GM19395 (cell line): ENCODE data around the gene OLFML2A.

ENCODE experiments used
- ATAC-seq: cut with Tn5 transposase; IDR thresholded peaks from one replicate; pipeline ENCODE4 v1.9.1; 2021; ENCODE audit warnings: mild to moderate bottlenecking, moderate library complexity; ENCODE audit not compliant: unreplicated experiment

OLFML2A gene

GRCh38 chr9:124774129-124774978 is 2.6 kb upstream of the OLFML2A start:
- ATAC-seq = no peak

- ATAC-seq = no peak
These were observed 347 bp upstream of the OLFML2A start for GRCh38 chr9:124776618-124776953.

GRCh38 chr9:124778575-124779367 is 1.8 kb downstream of the OLFML2A start:
- no peak for ATAC-seq

DNA sequence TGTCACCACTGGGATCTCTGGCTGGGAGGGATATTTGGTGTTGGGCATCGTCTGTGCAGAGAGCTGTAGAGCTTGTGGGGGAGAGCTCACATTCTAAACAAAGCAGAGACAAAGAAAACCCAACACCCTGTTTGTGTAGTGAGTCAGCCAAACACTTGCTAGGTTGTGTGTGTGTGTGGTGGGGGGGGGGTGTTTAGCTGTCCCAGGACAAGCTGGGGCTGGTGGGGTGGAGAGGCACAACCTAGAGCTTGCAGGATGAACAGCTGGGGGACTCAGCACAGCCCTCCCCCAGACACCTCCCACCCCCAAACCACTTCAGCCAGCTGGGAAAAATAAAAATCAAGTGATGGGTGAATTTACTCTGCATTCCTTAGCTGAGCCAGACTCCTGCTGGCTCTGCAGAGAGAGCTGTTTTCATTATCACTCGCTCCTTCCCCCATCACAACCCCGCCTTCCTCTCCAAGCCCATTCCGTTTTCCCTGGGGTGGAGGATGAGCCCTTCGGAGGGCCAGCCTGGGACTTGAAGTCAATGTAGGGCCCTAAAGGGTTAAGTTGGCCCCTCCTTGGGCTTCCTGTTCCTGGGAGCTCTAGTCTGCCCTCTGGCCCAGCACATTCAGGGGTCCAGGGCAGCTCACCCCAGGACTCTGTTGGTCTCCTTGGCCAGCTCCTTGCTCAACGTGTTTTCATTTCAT is 2.6 kb downstream of the OLFML2A start:
- no peak for ATAC-seq

GRCh38 chr9:124780060-124780756 is 3.3 kb downstream of the OLFML2A start:
- ATAC-seq = no peak

- no peak for ATAC-seq
These were observed 3.8 kb downstream of the OLFML2A start for GRCh38 chr9:124780757-124781151.

DNA sequence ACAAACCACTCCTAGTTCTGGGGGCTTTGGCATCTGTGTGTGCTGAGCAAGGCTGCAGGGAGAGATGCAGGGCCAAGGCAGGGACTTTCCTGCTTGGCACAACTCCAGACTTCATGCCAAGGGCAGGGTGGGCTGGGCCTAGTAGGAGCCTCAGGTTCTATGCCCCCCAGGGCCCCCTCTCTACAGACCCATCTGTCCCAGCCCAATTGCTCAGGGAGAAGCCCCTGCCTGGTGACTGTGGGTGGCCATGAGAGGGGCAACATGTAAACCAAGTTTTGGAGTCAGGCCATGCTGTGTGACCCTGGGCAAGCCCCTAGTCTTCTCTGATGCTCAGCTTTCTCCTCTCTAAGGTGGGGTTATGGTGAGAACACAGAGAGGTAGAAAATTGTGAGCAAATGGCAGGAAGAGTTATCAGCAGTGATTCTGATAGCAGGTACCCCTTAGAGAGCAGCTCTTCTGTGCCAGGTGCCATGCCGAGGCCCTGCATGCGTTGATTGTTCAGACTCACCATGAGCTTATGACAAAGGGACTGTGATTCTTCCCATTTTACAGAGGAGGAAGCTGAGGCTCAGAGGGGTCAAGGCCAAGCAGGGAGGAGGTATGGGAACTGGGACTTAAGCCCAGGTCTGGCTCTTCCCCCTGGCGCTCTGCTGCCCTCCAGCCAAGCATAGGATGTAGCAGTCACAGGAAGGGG is 5.2 kb downstream of the OLFML2A start:
- ATAC-seq = no peak

GRCh38 chr9:124782661-124783574 is 6.0 kb downstream of the OLFML2A start:
- no peak for ATAC-seq

DNA sequence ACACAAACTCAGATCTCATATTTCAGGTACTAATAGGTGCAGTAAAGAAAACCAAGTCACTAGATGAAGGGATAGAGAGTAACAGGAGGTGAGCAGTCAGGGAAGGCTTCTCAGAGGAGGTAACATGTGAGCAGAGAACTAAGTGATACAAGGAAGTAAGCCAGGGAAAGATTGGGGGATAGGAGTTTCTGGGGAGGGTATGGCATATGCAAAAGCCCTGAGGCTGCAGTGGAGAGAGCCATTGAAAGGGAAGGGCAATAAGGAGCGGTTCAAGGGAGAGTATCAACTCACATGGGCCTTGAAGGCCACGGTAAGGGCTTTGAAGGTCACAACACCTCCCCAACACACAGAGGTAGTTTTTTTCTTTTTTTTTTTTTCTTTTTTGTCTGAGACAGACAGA is 6.9 kb downstream of the OLFML2A start:
- ATAC-seq = no peak

DNA sequence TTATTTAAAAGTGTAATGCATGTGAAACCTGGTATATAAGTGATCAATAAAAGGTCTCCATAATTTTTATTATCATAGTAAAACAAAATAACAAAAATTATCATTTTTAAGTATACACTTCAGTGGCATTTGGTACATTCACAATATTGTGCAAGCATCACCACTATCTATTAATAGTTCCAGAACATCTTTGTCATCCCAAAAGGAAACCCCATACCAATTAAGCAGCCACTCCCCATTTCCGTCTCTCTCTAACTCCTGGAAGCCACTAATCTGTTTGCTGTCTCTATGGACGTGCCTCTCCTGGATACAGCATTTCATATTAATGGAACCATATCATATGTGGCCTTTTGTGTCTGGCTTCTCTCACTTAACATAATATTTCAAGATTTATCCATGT is 7.6 kb downstream of the OLFML2A start:
- no peak for ATAC-seq

DNA sequence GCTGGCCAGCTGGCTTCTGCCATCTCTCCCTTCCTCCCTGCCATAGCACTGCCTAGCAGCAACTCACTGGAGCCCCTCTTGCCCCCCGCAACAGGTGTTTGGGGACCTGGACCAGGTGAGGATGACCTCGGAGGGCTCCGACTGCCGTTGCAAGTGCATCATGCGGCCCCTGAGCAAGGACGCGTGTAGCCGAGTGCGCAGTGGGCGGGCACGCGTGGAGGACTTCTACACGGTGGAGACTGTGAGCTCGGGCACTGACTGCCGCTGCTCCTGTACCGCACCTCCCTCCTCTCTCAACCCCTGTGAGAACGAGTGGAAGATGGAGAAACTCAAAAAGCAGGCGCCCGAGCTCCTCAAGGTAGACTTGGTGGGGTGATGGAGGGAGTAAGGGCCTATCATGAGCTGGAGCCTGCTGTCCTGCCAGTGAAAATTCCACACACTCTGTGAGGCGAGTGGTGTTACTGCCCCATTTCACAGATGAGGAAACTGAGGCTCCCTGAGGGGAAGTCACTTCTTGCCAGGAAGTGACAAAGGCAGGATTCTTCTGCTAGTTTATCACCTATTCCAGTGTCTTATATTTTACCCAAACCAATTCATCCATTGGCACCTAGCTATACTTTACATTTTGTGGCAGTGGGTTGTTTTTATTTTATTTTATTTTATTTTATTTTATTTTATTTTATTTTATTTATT is 10.1 kb downstream of the OLFML2A start:
- ATAC-seq = no peak

DNA sequence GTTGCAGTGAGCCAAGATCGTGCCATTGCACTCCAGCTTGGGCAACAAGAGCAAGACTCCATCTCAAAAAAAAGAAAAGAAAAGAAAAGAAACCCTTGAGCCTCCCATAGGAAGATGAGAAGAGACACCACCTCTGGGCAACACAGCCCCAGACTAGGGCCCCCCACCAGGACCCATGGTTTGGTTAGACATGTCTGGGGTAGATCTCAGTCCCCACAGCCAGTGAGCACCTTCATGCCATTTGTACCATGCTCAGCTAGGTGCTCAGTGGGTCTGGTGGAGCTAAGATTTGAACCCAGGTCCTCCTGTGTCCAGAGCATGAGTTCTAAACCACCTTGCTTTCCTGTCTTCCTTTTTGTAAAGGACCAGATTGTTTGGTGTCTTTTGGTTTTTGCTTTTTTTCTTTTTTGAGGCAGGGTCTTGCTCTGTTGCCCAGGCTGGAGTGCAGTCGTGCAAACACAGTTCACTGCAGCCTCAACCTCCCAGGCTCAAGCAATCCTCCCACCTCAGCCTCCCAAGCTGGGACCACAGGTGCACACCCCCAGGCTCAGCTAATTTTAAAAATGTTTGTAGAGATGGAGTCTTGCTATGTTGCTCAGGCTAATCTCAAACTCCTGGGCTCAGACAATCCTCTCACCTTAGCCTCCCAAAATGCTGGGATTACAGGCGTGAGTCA is 11.7 kb downstream of the OLFML2A start:
- ATAC-seq = no peak

GRCh38 chr9:124789531-124789930 is 12.6 kb downstream of the OLFML2A start:
- ATAC-seq = no peak

GRCh38 chr9:124790301-124790700 is 13.4 kb downstream of the OLFML2A start:
- ATAC-seq = no peak

DNA sequence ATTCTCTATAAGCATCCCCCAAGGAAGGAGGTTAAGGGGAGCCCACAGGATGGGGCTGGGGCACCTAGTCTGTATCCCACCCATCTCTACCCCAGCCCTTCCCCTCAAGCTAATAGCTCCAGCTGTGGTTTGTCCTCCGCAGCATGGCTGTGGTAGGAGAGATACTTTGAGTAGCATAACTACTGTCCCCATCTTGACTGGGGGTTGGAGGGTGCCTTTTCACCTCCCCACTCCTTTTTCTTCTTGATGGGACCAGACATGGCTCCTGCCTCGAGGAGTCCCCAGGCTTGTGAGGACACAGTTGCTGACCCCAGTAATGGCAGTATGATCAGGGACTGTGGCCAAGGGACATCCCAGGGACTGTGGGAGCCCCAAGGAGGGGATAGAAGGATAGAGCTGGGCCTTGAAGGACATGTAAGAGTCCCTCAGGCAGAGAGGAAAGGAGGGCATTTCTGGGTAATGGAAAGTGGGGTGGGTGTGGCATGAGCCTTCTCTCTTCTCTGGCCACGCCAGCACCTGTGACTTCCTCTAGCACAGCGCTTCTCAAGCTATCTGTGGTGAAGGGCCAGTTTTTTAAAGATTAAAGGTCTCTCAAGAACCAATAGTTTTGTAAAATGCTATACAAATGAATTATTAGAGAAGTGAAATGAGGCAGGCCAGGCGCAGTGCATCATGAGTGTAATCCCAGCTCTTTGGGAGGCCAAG is 14.0 kb downstream of the OLFML2A start:
- ATAC-seq = no peak

DNA sequence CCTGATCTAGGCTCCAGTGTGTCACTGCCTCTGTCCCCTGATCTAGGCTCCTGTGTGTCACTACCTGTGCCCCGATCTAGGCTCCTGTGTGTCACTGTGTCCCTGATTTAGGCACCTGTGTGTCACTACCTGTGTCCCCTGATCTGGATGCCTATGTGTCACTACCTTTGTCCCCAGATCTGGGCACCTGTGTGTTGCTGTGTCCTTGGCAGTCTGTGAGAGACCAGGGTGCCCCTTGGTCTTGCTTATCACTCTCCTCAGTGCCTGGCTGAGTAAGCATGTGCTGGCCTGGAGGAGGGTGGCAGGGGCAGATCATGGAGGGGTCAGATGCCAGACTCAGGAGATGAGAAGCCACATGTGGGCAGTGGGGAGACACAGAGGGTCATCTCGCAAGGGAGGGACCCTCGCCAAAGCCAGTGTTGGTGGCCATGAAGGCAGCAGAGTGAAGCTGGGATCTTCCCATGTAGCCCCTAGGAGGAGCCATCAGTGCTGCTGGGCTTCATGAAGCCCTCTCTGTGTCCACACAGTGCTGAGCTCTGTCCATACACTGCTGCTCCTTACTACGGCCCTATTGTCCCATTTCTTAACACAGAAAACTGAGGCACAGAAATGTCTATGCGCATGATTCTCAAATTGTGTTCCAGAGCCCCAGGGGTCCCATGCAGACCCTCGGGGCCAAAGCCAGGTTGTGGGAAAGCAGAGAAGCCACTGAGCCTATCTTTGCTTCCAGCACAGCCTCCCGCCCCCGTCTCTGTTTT is 15.5 kb downstream of the OLFML2A start:
- no peak for ATAC-seq

DNA sequence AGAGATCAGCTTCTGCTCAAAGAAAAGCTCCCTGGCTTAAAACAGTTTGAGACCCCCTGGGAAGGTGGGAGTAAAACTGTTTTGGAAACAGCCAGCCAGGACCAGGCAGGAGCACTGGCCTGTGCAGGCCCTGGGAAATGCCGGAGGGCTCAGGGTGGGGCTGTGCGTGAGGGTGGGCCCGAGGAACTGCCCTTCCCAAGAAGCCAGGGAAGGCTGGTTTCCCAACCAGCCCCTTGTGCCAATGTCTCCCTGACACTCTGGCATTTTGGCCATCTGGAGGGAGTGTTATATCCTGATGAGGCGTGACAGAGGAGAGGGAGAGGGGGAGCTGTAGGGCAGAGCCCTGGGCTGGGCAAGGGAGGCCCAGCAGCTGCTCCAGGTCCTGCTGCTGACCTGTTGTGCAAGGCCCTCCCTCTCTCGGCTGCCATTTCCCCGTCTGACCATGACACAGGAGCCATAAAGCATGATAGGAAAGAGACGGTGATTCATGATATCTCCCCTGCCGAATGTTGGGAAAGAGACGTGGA is 16.1 kb downstream of the OLFML2A start:
- ATAC-seq = no peak
